Stimulated activated CD4-positive, alpha-beta T cell treated with anti-CD3 and anti-CD28 coated beads, Interleukin-15, amount 100 ng/mL, for 1 hour (primary cell): ENCODE measurements around the gene PADI2.
A peak's percentile ranks its signal among the peaks of the same experiment; 100 is the strongest.

Source experiments
- DNase-seq, 2 donors: peaks; one replicate each; pipeline ENCODE4 v3.0.0-alpha.2; 2020; ENCODE audit warnings: low read depth in 1 of 2, low spot score in 1 of 2

The PADI2 gene

GRCh38 chr1:17140279-17140678 is 21.0 kb upstream of the PADI2 start:
- no peak for DNase-seq

GRCh38 chr1:17139637-17140036 is 20.4 kb upstream of the PADI2 start:
- no peak for DNase-seq

GRCh38 chr1:17137441-17137840 is 18.2 kb upstream of the PADI2 start:
- DNase-seq, result no peak

GRCh38 chr1:17136936-17137335 is 17.7 kb upstream of the PADI2 start:
- DNase-seq, result no peak

- no peak for DNase-seq
Measured at GRCh38 chr1:17136145-17136544, 16.9 kb upstream of the PADI2 start.

GRCh38 chr1:17135530-17135929 is 16.3 kb upstream of the PADI2 start:
- no peak for DNase-seq

GRCh38 chr1:17134724-17135123 is 15.5 kb upstream of the PADI2 start:
- DNase-seq, result no peak

- no peak for DNase-seq
Measured at GRCh38 chr1:17134034-17134433, 14.8 kb upstream of the PADI2 start.

GRCh38 chr1:17130138-17130635 is 10.9 kb upstream of the PADI2 start:
- no peak for DNase-seq

- no peak for DNase-seq
Measured at GRCh38 chr1:17128361-17128760, 9.1 kb upstream of the PADI2 start.

- peak; percentile 65 to 77 for DNase-seq
Measured at GRCh38 chr1:17125756-17126237, 6.5 kb upstream of the PADI2 start.

- no peak for DNase-seq
Measured at GRCh38 chr1:17123196-17124045, 4.2 kb upstream of the PADI2 start.

GRCh38 chr1:17122521-17123164 is 3.4 kb upstream of the PADI2 start:
- DNase-seq, result no peak

- DNase-seq, result no peak
Measured at GRCh38 chr1:17121881-17122280, 2.6 kb upstream of the PADI2 start.

GRCh38 chr1:17120962-17121837 is 1.9 kb upstream of the PADI2 start:
- DNase-seq, result no peak

GRCh38 chr1:17120481-17120877 is 1.2 kb upstream of the PADI2 start:
- no peak for DNase-seq

GRCh38 chr1:17119773-17120480 is 676 bp upstream of the PADI2 start:
- no peak for DNase-seq

GRCh38 chr1:17118706-17119075 is 560 bp downstream of the PADI2 start:
- DNase-seq, result no peak

- DNase-seq, result no peak
Measured at GRCh38 chr1:17118268-17118667, 983 bp downstream of the PADI2 start.

GRCh38 chr1:17117451-17118265 is 1.6 kb downstream of the PADI2 start:
- no peak for DNase-seq
